SK-N-SH (cell line): ENCODE measurements around the gene CCDC88B. TPM values are rescaled to one million over a fixed set of nuclear protein-coding genes. Genes with fewer than 3 reads are reported as not detected.

Experiments used
- CTCF ChIA-PET: fragments of 300-600, 350-600 bp; formaldehyde crosslinking; extraction: SDS; loops from one replicate; lab custom pipeline; 2021; lab: Yijun Ruan, JAX
- POLR2A ChIA-PET: fragments of 350-600 bp; sonication (Branson Sonifier 250); formaldehyde crosslinking; extraction: SDS; loops from one replicate; lab custom pipeline; 2020; ENCODE audit warnings: antibody characterized with exemption, inconsistent platforms; lab: Yijun Ruan, JAX
- DNase-seq: peaks from one replicate; pipeline ENCODE4 v3.0.0; 2012
- H2AFZ ChIP-seq: fragments of 200-600 bp; sonication (generic); 2 replicates; pipeline ENCODE4 v1.8.1; 2016; ENCODE audit warnings: antibody characterized with exemption, mild to moderate bottlenecking, low read depth
- H3F3A ChIP-seq: fragments of 200-600 bp; sonication (generic); replicated peaks from 2 replicates; pipeline ENCODE3; 2016; ENCODE audit warnings: antibody characterized with exemption, mild to moderate bottlenecking; ENCODE audit not compliant: insufficient read depth
- H3K27ac ChIP-seq, 2 experiments: fragments of 200-500 bp in 1 of 2; fragments of 200-600 bp in 1 of 2; sonication (Bioruptor generic) in 1 of 2; sonication (generic), shearing (Covaris generic) in 1 of 2; 2 replicates each; pipeline versions ENCODE4 v1.5.1 to v1.6.1; 2014 to 2016; ENCODE audit warnings: low read depth in 2 of 2, inconsistent platforms in 1 of 2, low read length in 1 of 2, mild to moderate bottlenecking in 1 of 2, mixed read lengths in 1 of 2
- H3K27me3 ChIP-seq: fragments of 200-600 bp; sonication (generic), shearing (Covaris generic); 2 replicates; pipeline ENCODE4 v1.6.1; 2016; ENCODE audit warnings: mixed run types; ENCODE audit not compliant: insufficient read depth
- H3K36me3 ChIP-seq, 2 experiments: fragments of 200-500 bp in 1 of 2; fragments of 200-600 bp in 1 of 2; sonication (Bioruptor generic) in 1 of 2; sonication (generic) in 1 of 2; replicated peaks in 1 of 2; 2 replicates each; pipeline versions ENCODE3 to v1.5.1; 2014 to 2016; ENCODE audit warnings: low read length in 1 of 2, mild to moderate bottlenecking in 1 of 2; ENCODE audit not compliant: insufficient read depth in 2 of 2, control insufficient read depth in 1 of 2
- H3K4me1 ChIP-seq, 2 experiments: fragments of 200-500 bp in 1 of 2; fragments of 200-600 bp in 1 of 2; sonication (Bioruptor generic) in 1 of 2; sonication (generic), shearing (Covaris generic) in 1 of 2; 2 replicates each; pipeline versions ENCODE4 v1.5.1 to v1.6.1; 2014 to 2016; ENCODE audit warnings: low read depth in 1 of 2, low read length in 1 of 2, mixed run types in 1 of 2; ENCODE audit not compliant: insufficient read depth in 2 of 2, control insufficient read depth in 1 of 2
- H3K4me2 ChIP-seq: fragments of 200-600 bp; sonication (generic), shearing (Covaris generic); 2 replicates; pipeline ENCODE4 v1.6.1; 2017; ENCODE audit warnings: mixed run types
- H3K4me3 ChIP-seq, 2 experiments: fragments of 200-500 bp in 1 of 2; fragments of 200-600 bp in 1 of 2; sonication (Bioruptor generic) in 1 of 2; sonication (generic), shearing (Covaris generic) in 1 of 2; 2 replicates each; pipeline versions ENCODE4 v1.5.1 to v1.8.1; 2014 to 2016; ENCODE audit warnings: low read depth in 2 of 2, inconsistent platforms in 1 of 2, low read length in 1 of 2, mild to moderate bottlenecking in 1 of 2, mixed read lengths in 1 of 2, moderate library complexity in 1 of 2
- H3K79me2 ChIP-seq: fragments of 200-600 bp; sonication (generic); 2 replicates; pipeline ENCODE4 v1.8.1; 2017; ENCODE audit warnings: mild to moderate bottlenecking; ENCODE audit not compliant: insufficient read depth
- H3K9ac ChIP-seq: fragments of 200-600 bp; sonication (generic); 2 replicates; pipeline ENCODE4 v1.6.1; 2017; ENCODE audit warnings: mixed run types
- H3K9me2 ChIP-seq: fragments of 200-600 bp; sonication (generic); 2 replicates; pipeline ENCODE4 v1.6.1; 2017; ENCODE audit warnings: mixed run types
- H3K9me3 ChIP-seq: fragments of 200-600 bp; sonication (generic); 2 replicates; pipeline ENCODE4 v1.6.1; 2017; ENCODE audit warnings: mixed run types, mild to moderate bottlenecking, moderate library complexity
- H4K20me1 ChIP-seq: fragments of 200-600 bp; sonication (generic); 2 replicates; pipeline ENCODE4 v1.6.1; 2017; ENCODE audit warnings: mild to moderate bottlenecking, mixed run types; ENCODE audit not compliant: insufficient read depth
- CTCF ChIP-seq: fragments of 200-600 bp; sonication (generic); IDR thresholded peaks from 2 replicates; pipeline ENCODE4 v1.6.1; 2017; ENCODE audit warnings: antibody characterized with exemption, mild to moderate bottlenecking, moderate library complexity
- ELF1 ChIP-seq: IDR thresholded peaks from 2 replicates; pipeline ENCODE4 v1.4.0; 2012
- EP300 ChIP-seq, 2 experiments: IDR thresholded peaks; 2 replicates each; pipeline versions ENCODE4 v1.4.0 to v1.6.1; 2012; ENCODE audit warnings: borderline replicate concordance in 1 of 2, low read depth in 1 of 2, low read length in 1 of 2
- EZH2phosphoT487 ChIP-seq: fragments of 200-600 bp; sonication (generic); IDR thresholded peaks from 2 replicates; pipeline ENCODE4 v1.6.1; 2017; ENCODE audit warnings: low read depth, mixed run types, mild to moderate bottlenecking, antibody characterized with exemption, moderate library complexity, borderline replicate concordance
- FOXM1 ChIP-seq: IDR thresholded peaks from 2 replicates; pipeline ENCODE4 v1.4.0; 2012; ENCODE audit warnings: low read depth, mild to moderate bottlenecking
- GABPA ChIP-seq: IDR thresholded peaks from 2 replicates; pipeline ENCODE4 v1.4.0; 2012; ENCODE audit warnings: low read depth, mild to moderate bottlenecking
- IRF3 ChIP-seq: fragments of 150-350 bp; IDR thresholded peaks from 2 replicates; pipeline ENCODE4 v1.6.1; 2016; ENCODE audit warnings: mild to moderate bottlenecking, low read depth, low read length
- MAX ChIP-seq: IDR thresholded peaks from 2 replicates; pipeline ENCODE4 v1.4.0; 2012; ENCODE audit warnings: low read depth
- MEF2A ChIP-seq: IDR thresholded peaks from 2 replicates; pipeline ENCODE4 v1.4.0; 2012; ENCODE audit warnings: low read depth, borderline replicate concordance
- MXI1 ChIP-seq: IDR thresholded peaks from 2 replicates; pipeline ENCODE4 v1.6.1; 2012; ENCODE audit warnings: mild to moderate bottlenecking, low read depth, low read length, improper control_type of control experiment
- NFIC ChIP-seq: IDR thresholded peaks from 2 replicates; pipeline ENCODE4 v1.4.0; 2012; ENCODE audit warnings: borderline replicate concordance
- PBX3 ChIP-seq: IDR thresholded peaks from 2 replicates; pipeline ENCODE4; 2012
- POLR2AphosphoS5 ChIP-seq: IDR thresholded peaks from 2 replicates; pipeline ENCODE4 v1.6.1; 2012; ENCODE audit warnings: low read depth, low read length
- RCOR1 ChIP-seq: fragments of 150-350 bp; IDR thresholded peaks from 2 replicates; pipeline ENCODE4 v1.6.1; 2017; ENCODE audit warnings: antibody characterized with exemption, low read length
- RFX5 ChIP-seq: IDR thresholded peaks from 2 replicates; pipeline ENCODE4 v1.6.1; 2012; ENCODE audit warnings: mild to moderate bottlenecking, improper control_type of control experiment, low read length
- SIN3A ChIP-seq: IDR thresholded peaks from 2 replicates; pipeline ENCODE4 v1.6.1; 2012; ENCODE audit warnings: low read depth, mild to moderate bottlenecking, low read length, moderate library complexity, borderline replicate concordance
- TAF1 ChIP-seq: IDR thresholded peaks from 2 replicates; pipeline ENCODE4 v1.6.1; 2012; ENCODE audit warnings: low read depth, mild to moderate bottlenecking, low read length, moderate library complexity, borderline replicate concordance
- TCF12 ChIP-seq: IDR thresholded peaks from 2 replicates; pipeline ENCODE4 v1.4.0; 2012
- TEAD4 ChIP-seq: IDR thresholded peaks from 2 replicates; pipeline ENCODE4 v1.4.0; 2012; ENCODE audit warnings: mild to moderate bottlenecking, borderline replicate concordance; ENCODE audit not compliant: insufficient read depth
- USF2 ChIP-seq: fragments of 150-350 bp; IDR thresholded peaks from 2 replicates; pipeline ENCODE4 v1.6.1; 2017; ENCODE audit warnings: antibody characterized with exemption, low read length, low read depth, borderline replicate concordance
- ZBTB33 ChIP-seq: IDR thresholded peaks from 2 replicates; pipeline ENCODE4 v1.4.0; 2012; ENCODE audit warnings: low read depth, borderline replicate concordance
- WGBS: methylation state at CpG from one replicate; pipeline ENCODE4 v1.1.6; 2017; ENCODE audit warnings: low lambda C conversion rate; 5-methylcytosine and 5-hydroxymethylcytosine counted together
- polyA plus RNA-seq, 3 experiments: library from polyadenylated mRNA; depleted of rRNA; stranded (reverse); fragments of >200 nt; gene quantifications; 2 replicates each; pipeline ENCODE4 v1.2.3, GENCODE V29; 2012

The CCDC88B gene
- polyA plus RNA-seq, 1 of the 3 experiments (the other 2 are of a cell fraction): 3.4 TPM

GRCh38 chr11:64312947-64313346 is 27.1 kb upstream of the CCDC88B start (continued):
- no peak for TF ChIP-seq PBX3
- no peak for TF ChIP-seq MAX
- TF ChIP-seq CTCF: no peak
- no peak for TF ChIP-seq MXI1
- TF ChIP-seq, all 33 proteins: peak for 0

- Histone ChIP-seq H3F3A (peaks cover 6% of the 10 kb centered on the region), H3K9me2 (no peaks in the 10 kb centered on the region), H3K79me2 (peaks cover 31% of the 10 kb centered on the region), H3K4me3 (no peak overlapping the region), H4K20me1 (no peaks in the 10 kb centered on the region), H3K36me3 (peaks cover 0 to 20% of the 10 kb centered on the region in 2 experiments), H3K4me2 (no peak overlapping the region), H3K27me3 (no peaks in the 10 kb centered on the region), H3K4me1 (peaks cover 0 to 7% of the 10 kb centered on the region in 2 experiments; a peak in 2 of 4 replicates), H3K9ac (no peak overlapping the region), H3K9me3 (no peaks in the 10 kb centered on the region), H3K27ac (no peak overlapping the region), H2AFZ (no peak overlapping the region)
- POLR2A ChIA-PET: no interaction called here
- DNase-seq: no peak
- CTCF ChIA-PET: interaction anchor here (0.7 to 1.9 kb wide), 5 partner anchors 9 to 799 kb away, joined by 3 to 8 read pairs (median 3); partner anchors contain the start of genes CATSPERZ and ESRRA
- 85% methylated on average over 17 of the region's 18 CpGs for WGBS
- TF ChIP-seq ZBTB33: no peak
- no peak for TF ChIP-seq TCF12
- no peak for TF ChIP-seq MEF2A
- TF ChIP-seq SIN3A: no peak
- TF ChIP-seq NFIC: no peak
- no peak for TF ChIP-seq FOXM1
- no peak for TF ChIP-seq POLR2AphosphoS5
- no peak for TF ChIP-seq TEAD4
- no peak for TF ChIP-seq RCOR1
- TF ChIP-seq USF2: no peak
- TF ChIP-seq MAX: no peak
- no peak for TF ChIP-seq EP300 (IDR thresholded peaks at IDR 0.05; ENCODE audit: borderline replicate concordance in 1 of 2, low read depth in 1 of 2, low read length in 1 of 2)
- no peak for TF ChIP-seq TAF1
- no peak for TF ChIP-seq EZH2phosphoT487
- no peak for TF ChIP-seq RFX5
- no peak for TF ChIP-seq GABPA
- TF ChIP-seq ELF1: no peak
- no peak for TF ChIP-seq IRF3
These were observed 26.4 kb upstream of the CCDC88B start for GRCh38 chr11:64313491-64314145.
